HG03575 (cell line): ENCODE measurements around the gene SEC14L2.

Experiments
- ATAC-seq: cut with Tn5 transposase; IDR thresholded peaks from one replicate; pipeline ENCODE4 v1.9.1; 2021; ENCODE audit not compliant: unreplicated experiment, insufficient number of reproducible peaks, low FRiP score; ENCODE audit errors: extremely low read depth

The SEC14L2 gene

GRCh38 chr22:30373331-30374325 lies 23.2 kb upstream of the SEC14L2 start:
- no peak for ATAC-seq

GRCh38 chr22:30375312-30375849 lies 21.4 kb upstream of the SEC14L2 start:
- no peak for ATAC-seq

- ATAC-seq = no peak
These were observed 16.8 kb upstream of the SEC14L2 start for GRCh38 chr22:30380011-30380410.

- no peak for ATAC-seq
These were observed 15.6 kb upstream of the SEC14L2 start for GRCh38 chr22:30381264-30381663.

GRCh38 chr22:30382340-30382739 lies 14.5 kb upstream of the SEC14L2 start:
- ATAC-seq = no peak

- no peak for ATAC-seq
These were observed 13.8 kb upstream of the SEC14L2 start for GRCh38 chr22:30383061-30383460.

GRCh38 chr22:30385942-30386341 lies 10.9 kb upstream of the SEC14L2 start:
- no peak for ATAC-seq

GRCh38 chr22:30386608-30386959 lies 10.2 kb upstream of the SEC14L2 start:
- ATAC-seq = no peak

GRCh38 chr22:30386960-30387827 lies 9.6 kb upstream of the SEC14L2 start, which contains the start of gene RNF215:
RNF215 (minus strand) TSS chr22:30387411; CDS start chr22:30387313, 98 bp downstream.
- ATAC-seq = no peak

GRCh38 chr22:30390974-30391691 lies 5.7 kb upstream of the SEC14L2 start:
- ATAC-seq = no peak

- ATAC-seq = no peak
These were observed 4.0 kb upstream of the SEC14L2 start for GRCh38 chr22:30392661-30393321.

- ATAC-seq = no peak
These were observed 3.5 kb upstream of the SEC14L2 start for GRCh38 chr22:30393322-30393680.

- ATAC-seq = no peak
These were observed 2.9 kb upstream of the SEC14L2 start for GRCh38 chr22:30393885-30394284.

- ATAC-seq = no peak
These were observed 1.1 kb downstream of the SEC14L2 start for GRCh38 chr22:30397656-30398635.

- ATAC-seq = no peak
These were observed 2.2 kb downstream of the SEC14L2 start for GRCh38 chr22:30398685-30399680.

GRCh38 chr22:30399718-30400117 lies 2.9 kb downstream of the SEC14L2 start:
- no peak for ATAC-seq
